Fibroblast of pulmonary artery (primary cell): ENCODE measurements around the gene UBL7.

Source experiments
- DNase-seq: peaks from one replicate; pipeline ENCODE4 v3.0.0-alpha.2; 2010; ENCODE audit warnings: low read depth
- H3K4me3 ChIP-seq: replicated peaks from 2 replicates; pipeline ENCODE4 v1.5.1; 2011; ENCODE audit warnings: low read depth, mild to moderate bottlenecking, control low read depth, low read length, moderate library complexity
- CTCF ChIP-seq: IDR thresholded peaks from 2 replicates; pipeline ENCODE4 v1.5.1; 2011; ENCODE audit warnings: mild to moderate bottlenecking, control low read depth, low read length, inconsistent platforms; ENCODE audit errors: missing control alignments

Gene UBL7

DNA sequence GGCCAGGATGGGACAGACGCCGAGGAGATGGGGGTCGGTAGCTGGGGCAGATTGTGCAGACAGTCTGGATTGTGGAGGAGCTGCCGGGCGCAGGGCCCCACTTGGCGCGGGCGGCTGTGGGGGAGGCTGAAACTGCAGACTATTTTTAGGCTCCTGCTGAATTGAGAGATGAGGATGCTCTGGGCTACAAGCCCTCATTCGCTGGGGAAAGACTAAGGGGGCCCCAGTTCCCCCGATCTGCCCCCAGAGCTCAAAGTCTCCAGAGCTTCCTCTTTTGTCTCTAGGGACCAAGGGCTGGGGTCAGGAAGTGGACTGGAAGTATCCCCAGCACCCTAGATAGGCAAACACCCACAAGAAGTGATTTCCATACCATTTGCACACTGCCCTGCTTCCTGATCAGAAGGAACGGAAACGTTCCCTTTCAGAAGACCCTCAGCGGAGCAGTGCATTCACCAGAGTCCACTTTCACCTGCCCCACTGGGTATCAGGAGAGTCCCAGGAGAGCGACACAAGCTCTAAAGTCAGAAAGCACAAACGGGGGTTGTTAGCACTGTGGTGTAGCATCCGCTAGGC is 56.9 kb downstream of the UBL7 start:
- TF ChIP-seq CTCF: no peak
- H3K4me3 ChIP-seq: no peak overlapping the region
- DNase-seq: no peak

GRCh38 chr15:74403588-74403919 is 57.4 kb downstream of the UBL7 start:
- H3K4me3 ChIP-seq: no peak overlapping the region
- DNase-seq: no peak
- TF ChIP-seq CTCF: no peak

DNA sequence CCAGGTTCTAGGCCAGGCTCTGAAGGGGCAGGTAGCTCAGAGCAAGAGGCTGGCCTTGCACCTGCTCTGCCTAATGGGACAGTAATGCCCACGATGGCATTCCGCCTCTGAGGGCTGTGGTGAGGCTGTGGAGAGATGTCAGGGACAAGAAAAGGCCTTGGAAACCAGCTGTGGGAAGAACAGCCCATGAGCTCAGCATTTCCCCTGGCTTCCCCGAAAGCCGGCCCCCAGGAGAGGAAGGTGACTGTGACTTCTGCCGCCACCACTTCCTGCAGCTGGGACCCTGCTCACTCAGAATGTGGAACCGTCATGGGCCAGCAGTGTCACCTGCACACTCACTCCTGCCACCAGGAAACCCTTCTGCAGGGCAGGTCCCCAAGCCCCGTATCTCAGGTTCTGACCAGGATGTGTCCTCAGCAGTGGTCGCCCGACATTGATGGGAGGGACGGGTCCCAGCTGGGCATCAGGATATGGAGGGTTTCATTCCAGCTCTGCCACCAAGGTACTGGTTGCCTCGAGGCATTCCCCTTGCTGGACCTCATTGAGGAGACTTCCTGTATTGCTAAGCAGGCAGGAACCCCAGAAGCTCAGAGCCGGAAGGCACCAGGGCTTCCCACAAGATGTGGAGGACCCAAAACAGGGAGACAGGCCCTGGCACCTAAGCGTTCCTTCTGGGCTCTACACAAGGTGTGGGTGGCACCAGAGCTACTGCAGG is 57.9 kb downstream of the UBL7 start:
- no peak for DNase-seq
- no peak overlapping the region for H3K4me3 ChIP-seq
- no peak for TF ChIP-seq CTCF

GRCh38 chr15:74402337-74402841 is 58.6 kb downstream of the UBL7 start:
- H3K4me3 ChIP-seq: no peak overlapping the region
- TF ChIP-seq CTCF: no peak
- DNase-seq: no peak

DNA sequence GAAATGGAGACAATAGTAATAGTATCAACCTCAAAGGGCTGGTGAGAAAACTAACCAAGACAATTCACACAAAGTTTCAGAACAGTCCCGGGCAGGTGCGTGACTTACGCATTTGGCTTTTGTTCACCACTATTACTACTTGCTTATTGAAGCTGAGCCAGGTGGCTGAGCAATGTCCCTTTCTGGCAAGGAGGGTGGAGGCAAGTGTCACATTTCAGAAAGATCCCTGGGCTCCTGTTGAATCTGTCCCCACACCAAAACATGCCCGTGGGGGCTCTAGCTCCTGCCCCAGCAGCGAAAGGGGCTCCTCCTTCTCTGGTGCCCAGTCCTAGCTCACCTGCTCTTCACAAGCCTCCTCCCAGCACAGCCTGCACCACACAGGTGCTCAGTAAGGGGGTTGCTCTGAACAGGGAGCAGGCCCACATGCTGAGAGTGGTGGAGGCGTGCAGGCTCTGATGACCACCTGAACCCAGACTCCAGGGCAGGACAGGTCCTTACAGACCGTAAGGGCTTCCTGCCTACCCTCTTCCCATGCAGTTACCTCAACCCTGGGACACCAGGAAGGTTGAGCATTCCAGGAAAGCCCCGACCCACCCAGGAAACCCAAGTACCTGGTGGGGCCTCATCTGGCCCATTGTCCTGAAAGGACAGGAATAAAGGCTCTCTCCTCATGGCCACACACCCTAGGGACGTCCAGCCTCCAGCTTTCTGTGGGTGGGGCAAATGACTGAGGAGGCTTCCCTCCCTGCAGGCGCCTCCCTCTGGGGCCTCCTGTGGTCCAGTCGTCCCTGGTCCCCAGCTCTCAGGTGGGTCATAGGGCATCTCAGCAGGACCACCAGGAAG is 59.8 kb downstream of the UBL7 start:
- H3K4me3 ChIP-seq: no peak overlapping the region
- no peak for TF ChIP-seq CTCF
- DNase-seq: no peak

DNA sequence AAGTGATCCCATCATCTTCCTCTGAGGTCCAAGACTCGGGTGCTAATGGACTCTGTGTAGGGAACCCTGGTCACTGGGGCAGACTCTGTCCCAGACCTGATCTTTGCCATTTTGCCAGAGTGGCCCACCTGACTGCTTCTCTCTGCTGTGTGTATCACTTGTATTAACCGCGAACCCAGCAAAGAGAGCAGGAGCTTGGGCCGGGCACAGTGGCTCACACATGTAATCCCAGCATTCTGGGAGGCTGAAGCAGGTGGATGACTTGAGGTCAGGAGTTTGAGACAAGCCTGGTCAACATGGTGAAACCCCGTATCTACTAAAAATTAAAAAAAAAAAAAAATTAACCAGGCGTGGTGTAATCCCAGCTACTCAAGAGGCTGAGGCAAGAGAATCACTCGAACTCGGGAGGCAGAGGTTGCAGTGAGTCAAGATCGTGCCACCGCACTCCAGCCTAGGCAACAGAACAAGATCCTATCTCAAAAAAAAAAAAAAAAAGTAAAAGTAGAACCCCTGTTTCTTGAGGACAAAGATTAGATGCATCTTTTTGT is 60.6 kb downstream of the UBL7 start:
- H3K4me3 ChIP-seq: no peak overlapping the region
- no peak for DNase-seq
- no peak for TF ChIP-seq CTCF
